HepG2 (cell line): Measurements from ENCODE around the gene MAOB. TPM values are rescaled to one million over a fixed set of nuclear protein-coding genes. Genes with fewer than 3 reads are reported as not detected.

Experiments
- ATAC-seq: fragments of 200-7000 bp; cut with Tn5 transposase; 3 replicates; pipeline ENCODE4 v1.9.1; 2020; ENCODE audit warnings: mild to moderate bottlenecking, moderate library complexity
- BruUV-seq: library from RNA; stranded (reverse); fragments of 400-500 nt; replicated peaks from 2 replicates; lab custom pipeline; 2021; lab: Mats Ljungman, UMichigan
- CTCF ChIA-PET: fragments of 300-600 bp; formaldehyde crosslinking; extraction: SDS; loops from one replicate; lab custom pipeline; 2021; ENCODE audit warnings: low total read pairs, inconsistent platforms, low intra/inter-chr PET ratio; lab: Yijun Ruan, JAX
- POLR2A ChIA-PET: fragments of 350-600 bp; sonication (Branson Sonifier 250); formaldehyde crosslinking; loops from one replicate; lab custom pipeline; 2020; ENCODE audit warnings: antibody characterized with exemption, inconsistent platforms; lab: Yijun Ruan, JAX
- DNase-seq: peaks from one replicate; pipeline ENCODE4 v3.0.0-alpha.2; 2015; ENCODE audit warnings: low spot score
- FAIRE-seq: peaks from 3 replicates; lab custom pipeline; 2011; peaks lifted over from hg19 to GRCh38; lab: Jason Lieb, UNC
- H2AFZ ChIP-seq: one replicate; pipeline ENCODE4 v1.6.1; 2011; ENCODE audit warnings: low read length, inconsistent platforms
- H3K27ac ChIP-seq: fragments of 300-600 bp; 3 replicates; pipeline ENCODE4 v1.8.0; 2011; ENCODE audit warnings: mixed run types, mild to moderate bottlenecking, mixed read lengths, low read length, inconsistent platforms; ENCODE audit not compliant: insufficient read depth; ENCODE audit errors: extremely low read length
- H3K27me3 ChIP-seq, 2 experiments: fragments of 200-600 bp in 1 of 2; 2 replicates in 1 of 2; 3 replicates in 1 of 2; pipeline versions ENCODE4 v1.6.0 to v1.8.0; 2011; ENCODE audit warnings: low read length in 2 of 2, mild to moderate bottlenecking in 2 of 2, moderate library complexity in 2 of 2, inconsistent platforms in 1 of 2; ENCODE audit not compliant: insufficient read depth in 2 of 2, control insufficient read depth in 1 of 2
- H3K36me3 ChIP-seq, 2 experiments: fragments of 200-600 bp in 1 of 2; replicated peaks in 1 of 2; 2 replicates in 1 of 2; 3 replicates in 1 of 2; pipeline versions ENCODE4 v1.5.1 to v1.8.0; 2011; ENCODE audit warnings: low read length in 2 of 2, inconsistent platforms in 1 of 2; ENCODE audit not compliant: insufficient read depth in 2 of 2, control insufficient read depth in 1 of 2
- H3K4me1 ChIP-seq: 2 replicates; pipeline ENCODE4 v1.5.1; 2012; ENCODE audit warnings: low read length, inconsistent platforms; ENCODE audit not compliant: insufficient read depth
- H3K4me2 ChIP-seq: 2 replicates; pipeline ENCODE4 v1.6.0; 2011; ENCODE audit warnings: low read depth, low read length, inconsistent platforms
- H3K4me3 ChIP-seq, 3 experiments: fragments of 200-600 bp in 1 of 3; sonication (generic), shearing (Covaris generic) in 1 of 3; replicated peaks in 1 of 3; 2 replicates each; pipeline ENCODE4 v1.5.1; 2011 to 2016; ENCODE audit warnings: low read length in 3 of 3, inconsistent platforms in 2 of 3, low read depth in 2 of 3, mild to moderate bottlenecking in 2 of 3, control low read depth in 1 of 3, mixed read lengths in 1 of 3; ENCODE audit not compliant: insufficient read depth in 1 of 3
- H3K79me2 ChIP-seq: one replicate; pipeline ENCODE4 v1.6.1; 2011; ENCODE audit warnings: low read length, inconsistent platforms; ENCODE audit not compliant: insufficient read depth
- H3K9ac ChIP-seq: 2 replicates; pipeline ENCODE4 v1.6.0; 2011; ENCODE audit warnings: mild to moderate bottlenecking, low read depth, low read length, inconsistent platforms; ENCODE audit not compliant: insufficient read depth
- H3K9me3 ChIP-seq: 2 replicates; pipeline ENCODE4 v1.5.1; 2012; ENCODE audit warnings: mild to moderate bottlenecking, low read length
- H4K20me1 ChIP-seq: 2 replicates; pipeline ENCODE4 v1.6.0; 2011; ENCODE audit warnings: inconsistent platforms, mild to moderate bottlenecking, low read length, moderate library complexity; ENCODE audit not compliant: insufficient read depth
- DNMT1 ChIP-seq: sonication (generic); formaldehyde crosslinking; IDR thresholded peaks from 2 replicates; pipeline ENCODE4 v1.5.1; 2020; ENCODE audit warnings: mild to moderate bottlenecking, missing genetic modification reagents
- ONECUT2 ChIP-seq: sonication (generic); formaldehyde crosslinking; IDR thresholded peaks from 2 replicates; pipeline ENCODE4 v1.4.0; 2020; ENCODE audit warnings: missing genetic modification reagents
- PPARG ChIP-seq: conservative IDR thresholded peaks from 2 replicates; pipeline ENCODE4 v1.6.1; 2016; ENCODE audit warnings: missing biosample characterization, missing genetic modification reagents
- RXRB ChIP-seq: IDR thresholded peaks from 2 replicates; pipeline ENCODE4 v1.6.1; 2016; ENCODE audit warnings: borderline replicate concordance, missing genetic modification reagents, missing compliant biosample characterization
- SALL2 ChIP-seq: sonication (generic); formaldehyde crosslinking; IDR thresholded peaks from 2 replicates; pipeline ENCODE4 v1.8.1; 2023; ENCODE audit warnings: mild to moderate bottlenecking, missing genetic modification reagents, inconsistent platforms
- SNAPC5 ChIP-seq: sonication (generic); formaldehyde crosslinking; IDR thresholded peaks from 2 replicates; pipeline ENCODE4 v1.8.1; 2023; ENCODE audit warnings: mild to moderate bottlenecking, missing genetic modification reagents, borderline replicate concordance
- TAF1 ChIP-seq: sonication (generic); formaldehyde crosslinking; IDR thresholded peaks from 2 replicates; pipeline ENCODE4 v1.4.0; 2020; ENCODE audit warnings: missing genetic modification reagents
- ZBTB7A ChIP-seq: sonication (generic); formaldehyde crosslinking; IDR thresholded peaks from 2 replicates; pipeline ENCODE4 v1.8.0; 2022; ENCODE audit warnings: mild to moderate bottlenecking, missing genetic modification reagents
- ZNF543 ChIP-seq: sonication (generic); formaldehyde crosslinking; IDR thresholded peaks from 2 replicates; pipeline ENCODE4 v1.4.0; 2020; ENCODE audit warnings: mild to moderate bottlenecking, missing genetic modification reagents
- ZNF747 ChIP-seq: sonication (generic); formaldehyde crosslinking; IDR thresholded peaks from 2 replicates; pipeline ENCODE4 v1.8.1; 2023; ENCODE audit warnings: missing genetic modification reagents, mild to moderate bottlenecking, borderline replicate concordance
- ZNF780A ChIP-seq: sonication (generic); formaldehyde crosslinking; IDR thresholded peaks from 2 replicates; pipeline ENCODE4 v1.8.0; 2022; ENCODE audit warnings: mild to moderate bottlenecking, missing genetic modification reagents, moderate library complexity
- ZNF816 ChIP-seq: sonication (generic); formaldehyde crosslinking; IDR thresholded peaks from 2 replicates; pipeline ENCODE4 v1.8.0; 2022; ENCODE audit warnings: missing genetic modification reagents, mild to moderate bottlenecking, borderline replicate concordance
- ZNF878 ChIP-seq: sonication (generic); formaldehyde crosslinking; IDR thresholded peaks from 2 replicates; pipeline ENCODE4 v1.8.1; 2023; ENCODE audit warnings: mild to moderate bottlenecking, missing genetic modification reagents, moderate library complexity
- WGBS: methylation state at CpG from one replicate; pipeline ENCODE4 v1.1.6; 2017; ENCODE audit warnings: low lambda C conversion rate; 5-methylcytosine and 5-hydroxymethylcytosine counted together
- in situ Hi-C: cut with HindIII; loops from 2 replicates; pipeline ENCODE4 v1.10.0; 2017; ENCODE audit warnings: low pct_unique_long_range_greater_than_20kb; ENCODE audit not compliant: extremely low pct_ligation_motif_present
- intact Hi-C: fragments of 100-400 bp; cut with micrococcal nuclease; formaldehyde crosslinking; loops from one replicate; pipeline ENCODE4 v1.10.0; 2022; ENCODE audit not compliant: unreplicated experiment
- polyA plus RNA-seq, 8 experiments: library from polyadenylated mRNA; depleted of rRNA in 3 of 8; stranded (reverse) in 7 of 8; unstranded in 1 of 8; fragments of >200 nt; fragmentation: Illumina TruSeq in 4 of 8; extraction: Trizol in 4 of 8; gene quantifications; 2 replicates each; pipeline versions ENCODE4 v1.2.1 to v1.2.3, GENCODE V29; 2011 to 2016; ENCODE audit warnings: low read depth in 4 of 8, missing spikeins in 1 of 8, mixed read lengths in 1 of 8; ENCODE audit not compliant: insufficient read depth in 1 of 8
- total RNA-seq, 5 experiments: library from RNA; depleted of rRNA; stranded (reverse); fragments of >200 nt; fragmentation: Illumina TruSeq; extraction: Trizol; gene quantifications; 2 replicates each; pipeline ENCODE4 v1.2.3, GENCODE V29; 2016; ENCODE audit warnings: low read depth in 1 of 5

MAOB gene
- total and polyA plus RNA-seq, 2 of the 13 experiments (the other 11 are each of a cell fraction or from before 2014, with no cell fraction given): 11.0 to 19.0 TPM

GRCh38 chrX:43862434-43862833, 19.8 kb downstream of the MAOB start:
- peaks cover 51% of the 10 kb centered on the region for H3K4me1 ChIP-seq
- no peaks in the 10 kb centered on the region for H3K36me3 ChIP-seq
- H3K9ac ChIP-seq: no peak overlapping the region
- DNase-seq (no peak), ATAC-seq (no peak), FAIRE-seq (no peak)
- ChIA-PET POLR2A (no interaction called here), CTCF (no interaction called here)
- no peaks in the 10 kb centered on the region for H4K20me1 ChIP-seq
- H3K27ac ChIP-seq: peak overlapping the region; percentile 64
- no peaks in the 10 kb centered on the region for H3K9me3 ChIP-seq
- H2AFZ ChIP-seq: no peak overlapping the region
- in situ Hi-C loops: no loop called here
- H3K79me2 ChIP-seq: no peaks in the 10 kb centered on the region
- 93% methylated on average over 1 of the region's 1 CpG for WGBS
- TF ChIP-seq ZNF780A (CRISPR knock-in tag) (no peak), SNAPC5 (CRISPR knock-in tag) (no peak), SALL2 (no peak), ZNF747 (no peak), ZNF543 (CRISPR knock-in tag) (no peak), TAF1 (no peak), ZNF878 (CRISPR knock-in tag) (no peak), ZNF816 (CRISPR knock-in tag) (no peak), ONECUT2 (no peak), RXRB (no peak), PPARG (no peak), ZBTB7A (no peak), DNMT1 (CRISPR knock-in tag) (no peak)
- no peak overlapping the region for H3K4me2 ChIP-seq
- no peak overlapping the region for H3K4me3 ChIP-seq
- BruUV-seq: no TSS peak
- intact Hi-C loops: no loop called here
- no peaks in the 10 kb centered on the region for H3K27me3 ChIP-seq
